Stimulated activated CD4-positive, alpha-beta T cell treated with anti-CD3 and anti-CD28 coated beads, TNF-alpha, amount 100 ng/mL, for 48 hours (primary cell): ENCODE results near the gene ISCU.
"Not testable (repeated sequence)": the region's sequence is repeated elsewhere in the genome, so short reads cannot be mapped to it uniquely, and the experiment has no call there.

Experiments
- DNase-seq, 3 donors: peaks; one replicate each; pipeline ENCODE4 v3.0.0-alpha.2; 2020; ENCODE audit warnings: low read depth in 3 of 3

ISCU gene

DNA sequence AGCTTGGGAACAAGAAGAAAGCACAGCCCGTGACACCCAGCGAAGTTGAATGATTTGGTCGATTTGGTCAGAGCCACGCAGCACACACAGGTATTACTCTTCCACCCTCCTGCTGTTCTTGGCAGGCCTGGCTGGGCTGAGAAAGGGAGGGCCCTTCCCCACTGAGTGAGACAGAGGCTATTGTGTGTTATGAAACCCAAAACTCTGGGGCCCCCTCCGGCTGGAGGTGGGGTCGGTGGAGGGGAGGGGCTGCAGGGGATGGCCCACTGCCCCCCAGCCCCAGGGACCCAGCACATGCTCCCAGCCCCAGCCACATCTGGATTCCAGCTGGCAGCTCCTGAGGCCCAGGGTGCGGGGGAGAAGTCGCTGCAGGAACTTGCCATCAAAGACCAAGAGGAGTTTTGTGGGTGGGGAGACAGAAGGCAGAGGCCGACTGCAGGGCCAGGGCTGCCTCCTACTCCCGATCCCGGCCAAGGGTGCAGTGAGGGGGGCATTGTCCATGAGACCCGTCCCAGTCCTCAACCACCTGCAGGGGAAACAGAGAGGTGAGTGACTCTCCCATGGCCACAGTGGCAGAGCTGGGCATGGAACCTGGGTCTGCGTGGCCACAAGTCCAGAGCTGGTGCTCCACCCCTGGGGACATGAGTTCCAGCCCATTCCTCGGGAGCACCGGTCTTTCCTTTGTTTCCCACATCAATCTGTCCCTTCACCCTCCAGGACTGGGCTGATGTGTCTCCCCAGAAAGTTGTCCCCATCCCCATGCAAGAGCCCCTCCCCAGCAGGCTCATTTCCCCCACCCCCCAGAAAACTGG, 26.8 kb downstream of the ISCU start:
- no peak for DNase-seq

DNA sequence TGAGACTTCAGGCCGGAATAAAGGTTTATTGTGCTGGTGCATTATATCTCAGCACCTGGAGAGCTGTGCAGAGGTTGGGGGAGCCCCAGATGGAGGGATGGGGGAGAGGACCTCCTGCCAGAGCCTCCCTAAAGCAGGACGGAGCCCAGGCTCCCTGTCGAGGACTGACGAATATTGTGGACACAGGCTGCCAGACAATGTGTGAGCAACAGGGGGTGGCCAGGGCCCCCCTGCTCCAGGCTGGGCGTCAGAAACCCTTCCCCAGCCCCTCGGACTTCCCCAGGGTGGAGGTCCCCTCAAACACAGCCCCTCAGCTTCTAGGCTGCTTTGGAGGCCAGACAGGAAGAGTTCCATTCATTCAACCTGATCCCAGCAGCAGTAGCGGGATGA, 27.4 kb downstream of the ISCU start:
- DNase-seq, result no peak

DNA sequence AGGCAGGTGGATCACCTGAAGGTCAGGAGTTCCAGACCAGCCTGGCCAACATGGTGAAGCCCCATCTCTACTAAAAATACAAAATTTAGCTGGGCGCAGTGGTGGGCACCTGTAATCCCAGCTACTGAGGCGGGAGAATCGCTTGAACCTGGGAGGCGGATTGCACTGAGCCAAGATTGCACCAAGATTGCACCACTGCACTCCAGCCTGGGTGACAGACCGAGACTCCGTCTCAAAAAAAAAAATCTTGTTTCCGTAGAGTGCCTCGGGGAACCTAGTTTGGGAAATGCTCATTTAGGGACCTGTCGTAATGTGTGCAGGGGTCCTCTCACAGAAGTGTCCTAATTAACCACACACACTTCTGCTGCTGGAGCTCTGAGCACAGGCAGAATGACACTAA, 28.1 kb downstream of the ISCU start:
- not testable (repeated sequence) for DNase-seq

DNA sequence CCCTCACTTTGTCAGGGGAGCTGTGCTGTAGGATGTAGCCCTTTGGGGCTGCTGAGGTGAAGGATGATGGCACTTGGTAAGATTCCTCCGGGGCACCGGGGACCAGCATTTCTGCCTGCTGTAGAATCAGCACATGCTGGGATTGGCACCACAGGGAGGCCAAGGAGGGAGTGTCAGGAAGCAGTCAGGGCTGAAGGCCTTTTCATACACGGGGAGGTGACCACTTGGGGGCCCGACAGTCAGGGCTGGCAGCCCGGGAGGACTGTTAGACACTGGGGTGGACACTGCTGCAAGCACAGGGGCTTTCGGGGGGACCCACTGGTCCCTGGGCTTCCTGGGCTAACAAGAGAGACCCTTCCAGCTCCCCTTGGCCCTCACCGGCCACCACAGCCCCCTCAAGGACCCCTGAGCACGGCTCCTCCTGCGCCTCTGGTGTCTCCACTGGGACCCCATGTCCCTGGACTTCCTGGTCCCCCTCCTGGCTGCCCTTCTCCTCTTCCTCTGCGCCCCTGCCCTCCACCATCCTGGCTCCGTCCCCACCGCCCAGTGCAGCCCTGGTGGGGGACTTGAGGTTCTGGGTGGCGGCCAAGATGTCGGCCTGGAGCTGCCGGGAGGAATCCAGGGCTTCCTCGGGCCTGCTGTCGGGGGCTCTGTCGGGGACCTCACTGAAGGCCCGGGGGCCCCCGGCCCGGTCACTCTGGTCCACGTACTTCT, 29.0 kb downstream of the ISCU start:
- no peak for DNase-seq

DNA sequence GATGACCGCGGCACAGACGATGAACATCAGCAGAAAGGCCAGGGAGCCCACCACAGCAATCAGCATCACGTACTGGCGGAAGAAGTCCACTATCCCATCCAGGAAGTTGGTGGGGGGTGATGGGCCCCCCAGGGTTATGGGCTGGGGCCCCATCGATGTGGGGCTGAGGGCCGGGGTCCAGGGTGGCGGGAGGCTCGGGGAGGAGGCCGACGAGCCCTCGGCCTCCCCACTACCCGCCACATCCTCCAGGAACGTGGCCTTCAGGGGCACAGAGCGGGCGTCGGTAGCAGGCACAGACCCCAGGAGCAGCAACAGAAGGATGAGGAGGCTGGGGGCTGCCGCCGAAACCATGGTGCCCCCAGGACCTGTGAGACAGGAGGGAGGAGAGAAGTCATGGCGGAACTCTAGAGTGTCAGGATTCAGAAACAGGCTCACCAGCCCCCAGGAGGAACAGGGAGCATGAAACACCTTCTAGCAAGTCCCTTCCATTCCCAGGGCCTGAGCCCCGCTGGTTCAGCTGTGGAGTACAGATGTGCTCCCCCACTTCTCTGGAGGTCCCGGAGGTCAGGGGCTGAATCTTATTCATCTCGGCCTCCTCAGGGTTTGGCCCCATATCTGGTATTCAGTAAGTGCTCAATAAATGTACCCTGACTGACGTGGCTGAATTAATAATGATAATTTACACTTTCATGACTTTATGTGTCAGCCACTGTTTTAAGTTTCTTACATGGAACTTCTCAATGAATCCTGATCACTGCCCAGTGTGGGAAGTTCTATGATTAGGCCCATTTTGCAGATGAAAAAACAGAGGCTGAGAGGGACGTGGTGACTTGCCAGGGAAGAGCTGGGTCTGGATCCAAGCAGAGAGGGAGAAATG, 29.9 kb downstream of the ISCU start:
- no peak for DNase-seq

DNA sequence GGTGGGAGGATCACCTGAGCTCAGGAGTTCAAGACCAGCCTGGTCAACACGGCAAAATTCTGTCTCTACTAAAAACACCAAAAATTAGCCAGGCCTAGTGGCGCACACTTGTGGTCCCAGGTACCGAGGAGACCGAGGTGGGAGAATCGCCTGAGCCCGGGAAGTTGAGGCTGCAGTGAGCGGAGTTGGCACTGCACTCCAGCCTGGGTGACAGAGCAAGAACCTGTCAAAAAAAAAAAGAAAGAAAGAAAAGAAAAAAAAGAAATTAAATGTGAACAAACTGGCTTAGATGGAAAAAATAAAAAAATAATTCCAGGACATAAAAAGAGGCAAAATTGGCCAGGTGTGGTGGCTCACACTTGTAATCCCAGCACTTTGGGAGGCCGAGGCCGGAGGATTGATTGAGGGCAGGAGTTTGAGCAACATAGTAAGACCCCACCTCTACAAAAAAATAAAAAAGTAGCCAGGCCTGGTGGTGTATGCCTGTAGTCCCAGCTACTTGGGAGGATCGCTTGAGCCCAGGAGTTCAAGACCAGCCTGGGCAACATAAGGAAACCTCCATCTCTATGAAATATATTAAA, 32.0 kb downstream of the ISCU start:
- no peak for DNase-seq

DNA sequence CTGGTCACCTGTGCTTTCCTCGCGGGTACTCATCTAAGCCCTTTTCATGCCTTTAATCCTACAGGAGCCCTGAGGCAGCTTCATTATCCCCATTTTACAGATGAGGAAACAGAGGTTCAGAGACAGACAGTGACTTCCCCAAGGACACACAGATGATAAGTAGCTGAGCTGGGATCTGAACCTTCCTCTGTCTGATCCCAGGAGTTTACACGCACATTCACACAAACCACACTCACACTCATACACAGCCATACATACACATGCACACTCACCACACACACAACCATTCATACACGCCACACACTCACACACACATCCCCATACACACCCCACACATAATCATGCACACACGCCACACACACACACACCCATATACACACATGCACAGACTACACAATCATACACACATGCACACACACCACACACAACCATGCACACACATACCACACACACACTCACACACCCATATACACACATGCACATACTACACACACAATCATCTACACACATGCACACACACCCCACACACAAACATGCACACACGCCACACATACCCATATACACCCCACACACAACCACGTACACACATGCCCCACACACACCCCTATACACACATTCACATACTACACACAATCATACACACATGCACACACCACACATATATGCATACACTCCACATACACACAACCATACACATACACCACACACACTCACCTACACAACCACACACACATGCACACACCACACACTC, 32.7 kb downstream of the ISCU start:
- DNase-seq, result no peak

DNA sequence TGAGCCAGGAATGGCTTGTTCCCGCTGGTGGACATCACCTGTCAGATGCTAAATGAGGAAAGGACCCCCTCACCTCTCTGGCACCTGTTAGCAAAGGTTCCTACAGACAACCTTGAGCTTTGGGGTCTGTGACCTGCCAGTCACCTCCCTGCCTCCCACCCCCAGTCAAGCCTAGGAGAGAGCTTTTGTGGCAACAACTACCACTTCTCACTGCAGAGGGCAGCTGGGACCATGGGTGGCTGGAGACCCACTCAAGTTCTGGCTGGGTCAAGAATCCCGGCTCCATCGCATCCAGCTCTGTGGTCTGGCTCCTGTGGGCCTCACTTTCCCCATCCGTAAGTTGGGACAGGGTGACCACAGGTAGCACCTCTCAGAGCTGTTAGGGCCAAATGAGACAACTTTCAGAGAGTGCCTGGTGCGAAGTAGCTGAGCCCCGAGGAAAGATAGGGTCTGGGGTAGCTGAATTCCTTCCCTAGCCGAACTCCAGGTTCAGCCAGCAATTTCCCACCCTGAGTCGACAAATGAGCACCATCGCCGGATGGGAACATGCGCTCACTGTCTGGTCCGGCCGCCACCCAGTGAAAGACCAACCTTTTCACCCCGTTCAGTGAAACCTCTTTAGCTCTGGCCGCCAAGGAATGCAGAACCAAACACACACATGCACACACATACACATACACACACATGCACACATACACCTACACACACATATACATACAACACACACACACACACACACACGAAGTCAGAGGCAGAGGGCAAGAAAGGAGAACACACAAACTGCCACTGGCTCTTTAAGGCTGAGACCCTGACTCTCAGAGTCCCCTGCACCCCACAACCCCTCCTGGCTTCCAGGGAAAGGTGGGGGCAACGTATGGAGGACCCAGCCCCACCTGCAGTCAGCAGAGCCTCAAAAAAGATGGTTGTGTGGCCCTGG, 33.6 kb downstream of the ISCU start:
- DNase-seq, result no peak

DNA sequence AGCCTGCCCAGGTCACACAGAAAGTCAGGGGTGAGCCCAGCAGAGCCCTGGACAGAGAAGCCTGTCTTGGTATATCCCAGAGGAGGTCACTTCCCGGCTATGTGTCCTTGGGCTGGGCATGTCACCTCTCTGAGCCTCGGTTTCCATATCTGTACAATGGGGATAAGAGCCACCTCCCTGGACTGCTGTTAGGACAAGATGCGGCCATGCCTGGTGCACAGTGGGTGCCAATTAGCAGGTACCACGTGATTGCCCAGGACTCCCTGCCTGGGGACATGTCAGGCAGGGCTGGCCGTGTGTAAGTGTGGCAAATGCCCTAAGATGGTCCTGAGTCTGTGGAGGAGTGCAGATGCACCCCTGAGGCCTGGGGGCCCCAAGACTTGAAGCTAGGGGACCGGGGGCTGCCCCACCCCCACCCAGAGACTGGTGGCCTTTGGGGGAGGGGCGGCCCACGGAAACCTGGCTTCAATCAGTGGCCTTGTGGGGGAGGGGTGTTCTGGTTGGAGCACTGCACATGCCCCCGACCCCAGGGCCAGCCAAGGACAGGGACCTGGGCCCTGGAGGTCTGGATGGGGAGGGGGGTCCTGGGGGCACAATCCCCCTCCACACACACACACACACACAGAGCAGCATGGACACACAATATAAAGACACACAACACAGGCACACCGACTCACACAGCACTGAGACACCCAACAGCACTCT, 34.6 kb downstream of the ISCU start:
- no peak for DNase-seq

DNA sequence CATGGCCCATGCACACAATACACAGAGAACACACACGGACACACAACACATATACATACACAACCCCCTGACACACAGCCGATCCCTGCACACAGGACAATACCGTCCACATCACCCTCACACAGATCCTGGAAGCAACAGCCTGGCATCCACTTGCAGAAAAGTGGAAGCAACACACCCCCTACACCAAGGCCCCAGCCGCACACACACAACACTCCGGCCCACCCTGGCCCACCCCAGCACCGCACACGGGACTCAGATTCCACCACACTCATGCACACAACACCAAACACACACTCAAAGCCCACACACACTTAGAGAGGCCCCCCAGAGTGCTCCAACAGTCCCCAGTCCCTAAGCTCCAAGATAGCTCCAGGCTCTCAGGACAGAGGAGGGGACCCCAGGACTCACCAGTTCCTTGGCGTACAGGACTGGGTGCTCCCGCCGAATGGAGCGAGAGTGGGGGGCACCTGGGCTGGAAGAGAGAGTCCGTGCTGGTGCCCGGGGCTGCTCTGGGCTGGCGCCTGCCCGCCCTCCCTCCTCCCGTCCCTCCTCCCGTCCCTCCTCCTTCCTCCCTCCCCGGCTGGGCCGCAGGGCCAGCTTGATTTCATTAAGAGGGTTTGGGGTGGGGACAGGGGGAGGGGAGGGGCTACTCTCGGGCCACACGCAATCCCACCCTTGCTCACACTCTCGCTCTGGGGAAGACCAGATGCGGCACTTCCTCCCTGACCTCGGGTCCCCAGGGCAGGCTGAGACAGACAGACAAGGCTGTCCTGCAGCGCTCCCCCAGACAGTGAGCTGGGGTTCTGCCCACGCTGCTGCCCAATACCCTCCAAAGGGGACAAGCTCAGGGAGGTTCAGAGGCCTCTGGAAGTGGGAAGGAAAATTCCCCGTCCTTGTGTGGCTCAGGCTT, 35.4 kb downstream of the ISCU start, which contains the start of gene TMEM119:
TSS of gene TMEM119 (minus strand) at position 526 of the 913 bp plus-strand sequence. CDS start 5,701 bp downstream, outside the sequence.
- no peak for DNase-seq

DNA sequence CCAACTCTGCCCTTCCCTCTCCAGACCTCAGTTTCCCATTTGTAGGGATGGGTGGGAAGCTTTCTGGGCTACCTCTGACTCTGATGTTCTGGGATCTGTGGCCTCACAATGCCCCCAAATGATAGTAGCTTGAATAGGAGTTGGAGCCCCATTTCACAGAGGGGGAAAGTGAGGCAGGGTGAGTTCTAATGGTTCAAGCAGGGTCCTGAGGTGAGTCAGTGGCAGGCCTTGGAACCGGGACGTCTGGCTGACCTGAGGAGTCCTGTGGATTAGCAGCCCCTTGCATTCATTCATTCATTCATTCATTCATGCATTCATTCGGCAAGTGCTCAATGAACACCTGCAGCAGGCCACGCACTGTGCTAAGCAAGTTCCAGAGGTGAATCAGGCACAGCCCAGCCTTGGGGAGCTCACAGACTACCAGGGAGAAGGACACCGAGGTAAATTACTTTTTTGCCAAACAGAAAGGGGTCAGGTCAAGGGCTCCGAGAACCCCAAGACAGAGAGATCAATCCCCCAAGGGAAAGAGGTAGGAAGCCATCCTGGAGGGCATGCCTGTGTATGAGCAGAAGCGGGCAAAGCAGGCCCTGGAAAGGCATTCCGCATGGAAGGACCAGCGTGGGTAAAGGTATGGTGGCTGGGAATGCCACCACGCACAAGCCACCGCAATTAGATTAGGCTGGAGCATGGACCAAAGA, 36.3 kb downstream of the ISCU start:
- no peak for DNase-seq

DNA sequence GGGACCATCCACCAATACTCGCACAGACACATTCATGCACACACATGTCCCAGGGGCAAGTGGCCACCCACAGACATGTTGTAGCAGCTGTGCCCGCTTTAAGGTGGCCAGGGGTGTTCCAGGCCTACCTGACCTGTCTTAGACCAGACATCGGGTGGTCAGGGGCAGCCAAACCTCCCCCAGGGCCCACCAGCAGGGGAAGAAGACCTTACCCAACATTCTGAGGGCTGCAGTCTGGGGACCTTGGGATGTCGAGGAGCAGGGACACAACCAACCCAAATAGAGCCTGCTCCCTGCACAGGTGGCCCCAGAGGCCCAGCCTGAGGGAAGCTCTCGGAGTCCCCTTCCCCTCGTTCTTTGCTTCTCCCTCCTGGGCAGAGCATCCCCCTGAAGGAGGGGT, 37.1 kb downstream of the ISCU start:
- DNase-seq, result no peak

DNA sequence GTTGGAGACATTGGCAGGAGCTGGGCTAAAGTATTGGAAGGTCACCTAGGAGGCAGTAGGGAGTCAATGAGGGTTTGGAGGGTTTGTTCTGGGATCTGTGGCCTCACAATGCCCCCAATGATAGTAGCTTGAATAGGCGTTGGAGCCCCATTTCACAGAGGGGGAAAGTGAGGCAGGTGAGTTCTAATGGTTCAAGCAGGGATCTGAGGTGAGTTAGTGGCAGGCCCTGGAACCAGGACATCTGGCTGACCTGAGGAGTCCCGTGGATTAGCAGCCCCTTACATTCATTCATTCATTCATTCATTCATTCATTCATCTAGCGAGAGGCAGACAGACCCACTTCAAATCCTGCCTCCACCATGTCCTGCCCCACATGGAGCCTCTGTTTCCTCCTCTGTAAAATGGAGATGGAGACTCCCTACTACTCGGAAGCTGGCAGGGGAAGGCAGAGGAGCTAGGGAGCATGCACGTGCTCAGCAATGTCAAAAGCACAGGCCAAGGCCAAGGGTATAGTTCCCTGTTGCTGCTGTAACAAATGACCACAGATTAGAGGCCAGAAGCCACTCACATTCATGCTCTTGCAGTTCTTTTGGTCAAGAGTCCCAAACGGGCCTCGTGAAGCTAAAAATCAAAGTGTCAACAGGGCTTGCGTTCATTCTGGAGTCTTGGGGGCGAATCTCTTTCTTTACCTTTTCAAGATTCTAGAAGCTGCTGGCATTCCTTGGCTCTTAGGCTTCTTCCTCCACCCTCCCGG, 37.7 kb downstream of the ISCU start:
- DNase-seq, result no peak

DNA sequence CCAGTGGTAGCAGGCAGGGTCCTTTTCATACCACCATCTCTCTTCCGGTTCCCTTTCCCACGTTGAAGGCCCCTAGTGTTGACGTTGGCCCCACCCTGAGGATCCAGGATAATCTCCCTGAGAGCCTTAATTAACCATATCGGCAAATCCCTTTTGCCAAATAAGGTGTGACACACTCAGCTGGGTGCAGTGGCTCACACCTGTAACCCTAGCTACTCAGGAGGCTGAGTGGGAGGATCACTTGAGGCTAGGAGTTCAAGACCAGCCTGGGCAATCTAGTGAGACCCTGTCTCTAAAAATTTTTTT, 38.3 kb downstream of the ISCU start:
- no peak for DNase-seq

DNA sequence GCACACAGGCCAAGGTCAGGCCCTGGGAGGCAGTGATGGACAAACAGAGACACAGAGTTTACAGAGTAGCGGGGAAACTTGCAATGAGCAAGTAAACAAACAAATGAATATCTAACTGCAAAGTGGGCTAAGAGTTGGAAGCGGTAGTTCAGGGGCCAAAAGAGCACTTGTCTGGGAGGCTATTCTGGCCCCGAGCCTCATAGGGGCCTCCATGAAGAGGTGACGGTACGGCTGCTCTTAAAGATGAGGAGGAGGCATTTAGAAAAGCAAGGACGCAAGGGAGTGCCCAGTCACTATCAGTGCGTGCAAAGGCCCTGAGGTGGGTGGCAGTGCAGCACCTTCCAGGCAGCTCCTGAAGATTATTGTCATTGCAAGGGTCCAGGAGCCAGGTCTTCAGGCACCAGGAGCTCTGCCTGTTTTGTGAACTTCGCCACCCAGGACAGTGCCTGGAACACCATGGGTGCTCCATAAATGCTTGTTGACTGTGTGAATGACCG, 39.9 kb downstream of the ISCU start:
- DNase-seq, result no peak

DNA sequence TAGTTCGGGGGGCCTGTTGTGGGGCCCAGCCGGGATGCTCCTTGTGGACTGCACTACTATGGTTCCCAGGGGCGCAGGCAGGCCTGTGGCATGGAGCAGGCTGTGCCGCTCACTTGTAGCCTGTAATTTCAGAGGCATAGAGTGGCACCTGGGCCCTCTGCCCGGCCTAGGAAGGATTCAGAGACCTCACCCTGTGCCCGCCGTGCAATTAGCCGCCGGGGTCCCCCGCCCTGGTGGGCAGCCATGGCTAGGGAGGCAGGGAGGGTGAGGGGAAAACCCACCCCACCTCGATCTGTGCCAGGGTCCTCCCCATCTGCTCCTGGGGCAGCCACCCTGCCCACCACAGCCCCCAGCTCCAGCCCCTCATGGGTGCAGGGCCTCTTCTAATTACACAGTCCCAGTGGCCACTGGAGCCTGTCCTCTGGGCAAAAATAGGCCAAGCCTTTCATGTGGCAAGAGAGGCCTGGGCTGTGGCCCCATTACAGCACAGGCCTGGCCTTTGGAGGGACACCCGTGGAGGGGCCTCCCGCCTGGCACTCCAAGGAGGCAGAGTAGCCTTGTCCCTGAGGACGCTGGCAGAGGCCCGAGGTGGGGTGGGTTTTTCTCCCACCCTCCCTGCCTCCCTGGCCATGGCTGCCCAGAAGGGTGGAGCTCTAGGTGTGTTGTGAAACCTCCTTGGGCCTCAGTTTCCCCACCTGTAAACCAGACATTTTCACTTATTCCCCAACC, 40.7 kb downstream of the ISCU start:
- no peak for DNase-seq
